NB4 (cell line): Measurements from ENCODE around the gene THAP7.
A peak's percentile ranks its signal among the peaks of the same experiment; 100 is the strongest.

Experiments used
- DNase-seq: peaks from one replicate; pipeline ENCODE4 v3.0.0; 2010; ENCODE audit warnings: low read depth
- H3K4me3 ChIP-seq: one replicate; pipeline ENCODE4 v1.5.1; 2011; ENCODE audit warnings: mild to moderate bottlenecking, low read depth, low read length, moderate library complexity
- MYC ChIP-seq: IDR thresholded peaks from 2 replicates; pipeline ENCODE4 v1.6.1; 2011; ENCODE audit warnings: low read depth, low read length
- POLR2A ChIP-seq: IDR thresholded peaks from 2 replicates; pipeline ENCODE4 v1.6.1; 2011; ENCODE audit warnings: mild to moderate bottlenecking; ENCODE audit not compliant: insufficient read length; ENCODE audit errors: extremely low read depth
- TF ChIP-seq, protein P1 (sequence below): IDR thresholded peaks from one replicate; pipeline ENCODE4 v1.5.1; 2012; ENCODE audit warnings: low read depth, low read length
- TF ChIP-seq, protein P2 (sequence below): IDR thresholded peaks from 2 replicates; pipeline ENCODE4 v1.6.1; 2011; ENCODE audit warnings: low read depth, low read length

Gene THAP7

DNA sequence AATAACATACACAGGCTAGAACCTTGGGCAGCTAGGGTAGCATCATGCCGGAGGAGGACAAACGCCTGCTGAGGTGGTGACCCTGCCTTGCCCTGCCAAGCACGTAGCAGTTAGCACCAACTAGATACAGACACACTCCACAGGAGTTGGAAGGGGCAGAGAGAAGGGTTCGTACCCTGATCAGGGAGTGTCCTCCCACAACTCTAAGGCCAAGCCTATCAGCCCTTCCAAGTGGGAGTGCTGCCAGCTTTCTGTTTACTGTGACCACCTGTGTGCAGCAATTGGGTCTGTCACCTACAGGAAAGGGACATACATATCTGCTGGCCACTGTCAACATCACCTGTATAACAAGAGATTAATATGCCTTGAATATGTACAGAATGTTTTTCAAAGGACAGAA, 1.9 kb upstream of the THAP7 start:
- no peak for DNase-seq
- TF ChIP-seq MYC (no peak), POLR2A (no peak)
- TF ChIP-seq, protein P1, sequence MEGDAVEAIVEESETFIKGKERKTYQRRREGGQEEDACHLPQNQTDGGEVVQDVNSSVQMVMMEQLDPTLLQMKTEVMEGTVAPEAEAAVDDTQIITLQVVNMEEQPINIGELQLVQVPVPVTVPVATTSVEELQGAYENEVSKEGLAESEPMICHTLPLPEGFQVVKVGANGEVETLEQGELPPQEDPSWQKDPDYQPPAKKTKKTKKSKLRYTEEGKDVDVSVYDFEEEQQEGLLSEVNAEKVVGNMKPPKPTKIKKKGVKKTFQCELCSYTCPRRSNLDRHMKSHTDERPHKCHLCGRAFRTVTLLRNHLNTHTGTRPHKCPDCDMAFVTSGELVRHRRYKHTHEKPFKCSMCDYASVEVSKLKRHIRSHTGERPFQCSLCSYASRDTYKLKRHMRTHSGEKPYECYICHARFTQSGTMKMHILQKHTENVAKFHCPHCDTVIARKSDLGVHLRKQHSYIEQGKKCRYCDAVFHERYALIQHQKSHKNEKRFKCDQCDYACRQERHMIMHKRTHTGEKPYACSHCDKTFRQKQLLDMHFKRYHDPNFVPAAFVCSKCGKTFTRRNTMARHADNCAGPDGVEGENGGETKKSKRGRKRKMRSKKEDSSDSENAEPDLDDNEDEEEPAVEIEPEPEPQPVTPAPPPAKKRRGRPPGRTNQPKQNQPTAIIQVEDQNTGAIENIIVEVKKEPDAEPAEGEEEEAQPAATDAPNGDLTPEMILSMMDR = no peak
- TF ChIP-seq, protein P2, sequence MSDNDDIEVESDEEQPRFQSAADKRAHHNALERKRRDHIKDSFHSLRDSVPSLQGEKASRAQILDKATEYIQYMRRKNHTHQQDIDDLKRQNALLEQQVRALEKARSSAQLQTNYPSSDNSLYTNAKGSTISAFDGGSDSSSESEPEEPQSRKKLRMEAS = no peak
- no peak overlapping the region for H3K4me3 ChIP-seq

DNA sequence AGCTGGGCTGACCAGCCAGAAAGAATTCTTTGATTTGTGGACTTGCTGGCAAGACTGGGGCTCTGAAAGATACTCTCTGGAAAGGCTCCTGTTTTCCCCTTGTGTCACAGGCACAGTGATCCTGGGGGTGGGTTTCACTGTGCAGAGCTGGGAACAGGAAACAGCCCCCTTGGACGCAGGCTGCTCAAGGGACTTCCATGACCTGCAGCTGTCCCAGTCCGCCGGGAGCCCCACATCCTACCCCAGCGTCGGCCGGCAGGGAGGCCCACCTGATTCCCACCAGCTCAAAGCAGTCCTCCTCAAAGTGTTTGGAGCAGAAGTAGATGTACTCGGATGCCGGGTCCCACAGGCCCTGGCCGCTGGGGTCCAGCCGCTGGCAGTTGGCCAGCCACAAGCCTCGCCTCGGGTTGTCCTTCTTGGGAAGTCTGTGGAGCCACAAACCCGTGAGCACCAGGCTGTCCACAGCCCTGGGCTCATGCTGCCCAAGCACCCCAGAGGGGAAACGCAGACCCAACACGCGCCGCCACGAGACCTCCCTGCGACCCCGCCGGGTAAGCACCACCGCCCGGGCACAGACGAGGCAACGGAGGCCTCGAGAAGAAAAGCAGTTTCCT, 824 bp downstream of the THAP7 start:
- peak overlapping the region; percentile 88 for H3K4me3 ChIP-seq
- DNase-seq = no peak
- TF ChIP-seq, protein P2 = no peak
- TF ChIP-seq, protein P1 = no peak
- TF ChIP-seq POLR2A (no peak), MYC (no peak)

DNA sequence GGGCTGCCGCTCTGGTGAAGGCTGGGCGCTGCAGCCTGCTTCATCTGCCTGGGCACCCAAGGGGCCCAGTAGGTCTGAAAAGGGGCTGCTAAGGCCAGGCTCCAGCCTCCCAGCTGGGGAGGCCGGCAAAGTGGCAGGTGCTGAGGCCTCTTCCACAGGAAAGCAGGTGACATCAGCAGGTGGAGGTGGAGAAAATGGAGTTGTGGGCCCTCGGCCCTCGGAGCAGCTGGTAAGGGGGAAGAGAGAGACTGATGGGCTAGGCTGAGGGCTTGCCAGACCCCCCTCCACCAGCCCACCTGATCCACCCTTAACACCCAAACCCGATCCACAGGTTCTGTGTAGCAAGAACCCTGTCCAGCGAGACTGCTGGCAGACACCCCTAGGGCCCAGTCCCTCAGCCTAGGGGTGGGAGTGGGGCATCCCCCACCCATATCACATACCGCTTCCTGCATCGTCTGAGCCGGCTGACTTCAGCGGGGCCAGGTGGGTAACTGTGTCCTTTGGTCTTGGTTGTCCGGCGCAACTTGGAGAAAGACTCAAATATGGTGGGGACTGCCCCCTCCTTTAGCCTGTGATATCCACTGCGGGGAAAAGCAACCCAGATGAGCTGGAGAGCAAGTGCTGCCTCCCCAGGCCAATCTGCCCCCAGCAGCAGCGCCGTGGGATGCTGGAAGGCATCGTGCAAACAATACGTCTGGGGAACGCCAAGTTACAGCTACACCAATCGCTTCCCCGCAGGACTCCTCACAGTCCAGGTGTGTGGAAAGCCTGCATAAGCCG, 1.5 kb downstream of the THAP7 start:
- TF ChIP-seq POLR2A (no peak), MYC (no peak)
- TF ChIP-seq, protein P2 = no peak
- TF ChIP-seq, protein P1 = no peak
- DNase-seq = no peak
- peak overlapping the region; percentile 88 for H3K4me3 ChIP-seq

DNA sequence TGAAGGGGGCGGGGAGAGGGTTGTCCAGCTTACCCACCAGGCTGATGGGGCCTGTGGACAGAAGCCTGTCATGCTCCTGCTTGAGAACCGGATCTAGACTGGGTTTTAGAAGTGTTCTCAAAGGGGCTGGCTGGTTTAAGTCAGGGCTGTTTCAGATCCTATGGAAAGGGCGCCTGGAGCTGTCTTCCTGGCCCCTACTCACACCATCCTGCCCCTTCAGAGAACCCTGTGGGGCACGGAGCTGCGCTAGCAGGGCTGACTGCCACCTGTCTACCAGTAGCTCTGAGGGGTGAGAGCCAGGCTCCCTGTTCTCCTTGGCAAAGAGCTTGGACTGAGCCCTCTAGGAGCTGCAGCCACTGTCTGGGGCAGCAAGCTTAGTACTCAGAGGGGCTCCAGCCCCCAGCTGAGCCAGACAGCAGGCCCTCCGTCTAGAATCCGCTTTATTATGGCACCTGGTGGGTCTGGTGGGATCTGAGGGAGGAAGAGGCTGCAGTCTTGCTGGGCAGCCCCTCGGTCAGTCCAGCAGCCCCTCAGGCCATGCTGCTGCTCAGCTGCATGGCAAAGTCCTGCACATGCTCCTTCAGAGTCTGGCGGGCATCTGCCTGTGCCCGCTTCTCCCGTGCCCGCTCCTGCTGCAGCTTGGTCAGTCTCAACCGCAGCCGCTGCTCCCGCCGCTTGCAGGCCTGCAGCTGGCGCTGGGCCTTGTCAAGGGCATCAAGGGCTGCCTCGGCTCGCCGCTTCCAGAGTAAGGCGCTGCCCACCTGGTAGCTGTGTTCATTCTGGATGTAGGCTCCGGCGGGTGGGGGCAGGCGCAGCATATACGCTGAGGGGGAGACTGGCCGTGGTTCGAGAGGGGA, 2.3 kb downstream of the THAP7 start:
- TF ChIP-seq MYC = no peak
- TF ChIP-seq, protein P2 = no peak
- TF ChIP-seq POLR2A = no peak
- TF ChIP-seq, protein P1 = no peak
- peak overlapping the region; percentile 88 for H3K4me3 ChIP-seq
- no peak for DNase-seq

DNA sequence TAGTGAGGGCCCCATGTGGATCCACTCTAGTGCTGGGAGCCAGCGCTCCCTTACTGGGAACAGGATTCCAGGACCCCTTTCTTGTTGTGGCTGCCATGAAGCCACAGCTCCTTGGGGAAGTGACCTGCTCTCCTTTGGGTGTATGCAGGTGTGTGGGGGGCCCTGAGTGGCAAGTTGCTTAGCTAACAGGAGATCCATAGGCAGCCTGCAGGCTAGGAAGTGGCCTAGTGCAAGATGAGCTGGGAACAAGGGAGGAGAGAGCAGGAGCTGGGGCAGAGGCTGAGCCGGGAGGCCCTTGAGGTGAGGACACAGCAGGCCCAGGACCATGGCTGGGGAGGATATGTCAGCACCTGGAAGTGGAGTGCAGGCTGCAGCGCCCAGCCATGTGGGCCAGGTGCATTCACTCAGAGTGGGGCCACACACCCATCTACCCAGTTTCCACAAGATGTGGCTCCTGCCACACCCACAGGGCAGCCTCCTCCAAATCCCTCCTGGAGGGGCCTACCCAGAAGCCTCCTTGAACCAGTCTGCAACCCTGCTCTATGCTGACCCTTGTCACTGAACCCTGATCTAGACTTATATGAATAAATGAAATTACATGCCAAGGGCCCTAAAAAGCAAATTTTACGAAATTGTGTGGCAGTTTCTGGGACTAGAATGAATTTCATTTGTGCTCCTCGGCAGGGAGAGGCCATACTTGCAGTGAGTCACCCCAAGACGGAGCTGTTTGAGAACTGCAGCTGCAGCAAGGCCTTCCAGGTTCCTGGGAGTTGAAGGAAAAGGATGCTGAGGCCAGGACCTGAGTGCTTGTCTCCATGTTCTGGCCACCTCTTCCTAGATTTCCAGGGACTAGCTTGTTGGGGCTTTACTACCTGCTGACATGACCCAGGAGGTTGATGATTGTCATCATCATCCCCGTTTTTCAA, 3.2 kb downstream of the THAP7 start:
- TF ChIP-seq, protein P2 = no peak
- TF ChIP-seq POLR2A (no peak), MYC (no peak)
- TF ChIP-seq, protein P1 = no peak

More for the DNA sequence above, 3.2 kb downstream of the THAP7 start:
- no peak for DNase-seq
- no peak overlapping the region for H3K4me3 ChIP-seq
